SK-N-SH (cell line): Measurements from ENCODE around the gene PROX2. TPM values are rescaled to one million over a fixed set of nuclear protein-coding genes. Genes with fewer than 3 reads are reported as not detected.

ENCODE experiments used
- CTCF ChIA-PET: fragments of 300-600, 350-600 bp; formaldehyde crosslinking; extraction: SDS; loops from one replicate; lab custom pipeline; 2021; lab: Yijun Ruan, JAX
- POLR2A ChIA-PET: fragments of 350-600 bp; sonication (Branson Sonifier 250); formaldehyde crosslinking; extraction: SDS; loops from one replicate; lab custom pipeline; 2020; ENCODE audit warnings: antibody characterized with exemption, inconsistent platforms; lab: Yijun Ruan, JAX
- DNase-seq: peaks from one replicate; pipeline ENCODE4 v3.0.0; 2012
- H2AFZ ChIP-seq: fragments of 200-600 bp; sonication (generic); 2 replicates; pipeline ENCODE4 v1.8.1; 2016; ENCODE audit warnings: antibody characterized with exemption, mild to moderate bottlenecking, low read depth
- H3F3A ChIP-seq: fragments of 200-600 bp; sonication (generic); replicated peaks from 2 replicates; pipeline ENCODE3; 2016; ENCODE audit warnings: antibody characterized with exemption, mild to moderate bottlenecking; ENCODE audit not compliant: insufficient read depth
- H3K27ac ChIP-seq, 2 experiments: fragments of 200-500 bp in 1 of 2; fragments of 200-600 bp in 1 of 2; sonication (Bioruptor generic) in 1 of 2; sonication (generic), shearing (Covaris generic) in 1 of 2; 2 replicates each; pipeline versions ENCODE4 v1.5.1 to v1.6.1; 2014 to 2016; ENCODE audit warnings: low read depth in 2 of 2, inconsistent platforms in 1 of 2, low read length in 1 of 2, mild to moderate bottlenecking in 1 of 2, mixed read lengths in 1 of 2
- H3K27me3 ChIP-seq: fragments of 200-600 bp; sonication (generic), shearing (Covaris generic); 2 replicates; pipeline ENCODE4 v1.6.1; 2016; ENCODE audit warnings: mixed run types; ENCODE audit not compliant: insufficient read depth
- H3K36me3 ChIP-seq, 2 experiments: fragments of 200-500 bp in 1 of 2; fragments of 200-600 bp in 1 of 2; sonication (Bioruptor generic) in 1 of 2; sonication (generic) in 1 of 2; replicated peaks in 1 of 2; 2 replicates each; pipeline versions ENCODE3 to v1.5.1; 2014 to 2016; ENCODE audit warnings: low read length in 1 of 2, mild to moderate bottlenecking in 1 of 2; ENCODE audit not compliant: insufficient read depth in 2 of 2, control insufficient read depth in 1 of 2
- H3K4me1 ChIP-seq, 2 experiments: fragments of 200-500 bp in 1 of 2; fragments of 200-600 bp in 1 of 2; sonication (Bioruptor generic) in 1 of 2; sonication (generic), shearing (Covaris generic) in 1 of 2; 2 replicates each; pipeline versions ENCODE4 v1.5.1 to v1.6.1; 2014 to 2016; ENCODE audit warnings: low read depth in 1 of 2, low read length in 1 of 2, mixed run types in 1 of 2; ENCODE audit not compliant: insufficient read depth in 2 of 2, control insufficient read depth in 1 of 2
- H3K4me2 ChIP-seq: fragments of 200-600 bp; sonication (generic), shearing (Covaris generic); 2 replicates; pipeline ENCODE4 v1.6.1; 2017; ENCODE audit warnings: mixed run types
- H3K4me3 ChIP-seq, 2 experiments: fragments of 200-500 bp in 1 of 2; fragments of 200-600 bp in 1 of 2; sonication (Bioruptor generic) in 1 of 2; sonication (generic), shearing (Covaris generic) in 1 of 2; 2 replicates each; pipeline versions ENCODE4 v1.5.1 to v1.8.1; 2014 to 2016; ENCODE audit warnings: low read depth in 2 of 2, inconsistent platforms in 1 of 2, low read length in 1 of 2, mild to moderate bottlenecking in 1 of 2, mixed read lengths in 1 of 2, moderate library complexity in 1 of 2
- H3K79me2 ChIP-seq: fragments of 200-600 bp; sonication (generic); 2 replicates; pipeline ENCODE4 v1.8.1; 2017; ENCODE audit warnings: mild to moderate bottlenecking; ENCODE audit not compliant: insufficient read depth
- H3K9ac ChIP-seq: fragments of 200-600 bp; sonication (generic); 2 replicates; pipeline ENCODE4 v1.6.1; 2017; ENCODE audit warnings: mixed run types
- H3K9me2 ChIP-seq: fragments of 200-600 bp; sonication (generic); 2 replicates; pipeline ENCODE4 v1.6.1; 2017; ENCODE audit warnings: mixed run types
- H3K9me3 ChIP-seq: fragments of 200-600 bp; sonication (generic); 2 replicates; pipeline ENCODE4 v1.6.1; 2017; ENCODE audit warnings: mixed run types, mild to moderate bottlenecking, moderate library complexity
- H4K20me1 ChIP-seq: fragments of 200-600 bp; sonication (generic); 2 replicates; pipeline ENCODE4 v1.6.1; 2017; ENCODE audit warnings: mild to moderate bottlenecking, mixed run types; ENCODE audit not compliant: insufficient read depth
- CTCF ChIP-seq: fragments of 200-600 bp; sonication (generic); IDR thresholded peaks from 2 replicates; pipeline ENCODE4 v1.6.1; 2017; ENCODE audit warnings: antibody characterized with exemption, mild to moderate bottlenecking, moderate library complexity
- FOXJ3 ChIP-seq: sonication (generic); formaldehyde crosslinking; IDR thresholded peaks from 2 replicates; pipeline ENCODE4 v1.5.1; 2020; ENCODE audit warnings: mild to moderate bottlenecking, missing genetic modification reagents
- MAX ChIP-seq: IDR thresholded peaks from 2 replicates; pipeline ENCODE4 v1.4.0; 2012; ENCODE audit warnings: low read depth
- MXI1 ChIP-seq: IDR thresholded peaks from 2 replicates; pipeline ENCODE4 v1.6.1; 2012; ENCODE audit warnings: mild to moderate bottlenecking, low read depth, low read length, improper control_type of control experiment
- NRF1 ChIP-seq: IDR thresholded peaks from 2 replicates; pipeline ENCODE4 v1.6.1; 2012; ENCODE audit warnings: low read depth, mild to moderate bottlenecking, low read length
- POLR2AphosphoS5 ChIP-seq: IDR thresholded peaks from 2 replicates; pipeline ENCODE4 v1.6.1; 2012; ENCODE audit warnings: low read depth, low read length
- RAD21 ChIP-seq: IDR thresholded peaks from 2 replicates; pipeline ENCODE4 v1.6.1; 2012; ENCODE audit warnings: mild to moderate bottlenecking, low read length
- SIN3A ChIP-seq: IDR thresholded peaks from 2 replicates; pipeline ENCODE4 v1.6.1; 2012; ENCODE audit warnings: low read depth, mild to moderate bottlenecking, low read length, moderate library complexity, borderline replicate concordance
- SMC3 ChIP-seq: IDR thresholded peaks from 2 replicates; pipeline ENCODE4 v1.6.1; 2012; ENCODE audit warnings: low read depth, low read length, improper control_type of control experiment
- TEAD4 ChIP-seq: IDR thresholded peaks from 2 replicates; pipeline ENCODE4 v1.4.0; 2012; ENCODE audit warnings: mild to moderate bottlenecking, borderline replicate concordance; ENCODE audit not compliant: insufficient read depth
- USF1 ChIP-seq: IDR thresholded peaks from 2 replicates; pipeline ENCODE4 v1.4.0; 2012; ENCODE audit warnings: low read depth, borderline replicate concordance
- WGBS: methylation state at CpG from one replicate; pipeline ENCODE4 v1.1.6; 2017; ENCODE audit warnings: low lambda C conversion rate; 5-methylcytosine and 5-hydroxymethylcytosine counted together
- polyA plus RNA-seq, 3 experiments: library from polyadenylated mRNA; depleted of rRNA; stranded (reverse); fragments of >200 nt; gene quantifications; 2 replicates each; pipeline ENCODE4 v1.2.3, GENCODE V29; 2012
- TF ChIP-seq, protein P1 (sequence below): IDR thresholded peaks from 2 replicates; pipeline ENCODE4 v1.4.0; 2012; ENCODE audit warnings: low read depth, borderline replicate concordance

Gene PROX2
- polyA plus RNA-seq, 1 of the 3 experiments (the other 2 are of a cell fraction): not detected

DNA sequence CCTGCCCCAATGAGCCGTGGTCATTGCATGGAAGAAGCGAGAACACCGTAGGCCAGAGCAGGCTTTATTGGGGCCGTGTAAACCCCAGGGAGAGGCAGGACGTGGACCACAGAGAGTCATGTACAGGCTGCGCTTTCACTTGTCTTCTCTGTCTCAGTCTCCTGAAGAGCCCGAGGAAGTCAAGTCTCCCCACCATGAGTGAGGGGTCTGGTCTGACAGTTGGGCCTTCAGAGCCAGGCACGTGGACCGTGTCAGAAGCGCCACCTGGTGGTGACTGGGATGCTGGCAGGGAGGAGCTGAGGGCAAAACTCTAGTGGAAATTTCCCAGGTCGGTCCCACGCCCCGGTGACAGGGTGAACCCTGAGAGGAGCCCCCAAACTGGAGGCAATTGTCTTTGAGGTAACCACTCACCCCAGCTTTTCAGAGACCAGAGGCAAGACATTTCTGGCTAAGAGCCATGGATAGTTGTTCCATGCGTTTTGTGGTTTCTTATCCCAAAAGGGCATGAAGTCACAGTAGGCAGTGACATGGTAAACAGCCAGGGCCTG lies 29.7 kb upstream of the PROX2 start:
- no peak overlapping the region for H3K9ac ChIP-seq
- WGBS: 51% methylated on average over 14 of the region's 14 CpGs
- no peaks in the 10 kb centered on the region; a peak in 1 of 4 replicates for H3K4me1 ChIP-seq
- H3F3A ChIP-seq: peaks cover 31% of the 10 kb centered on the region
- no peaks in the 10 kb centered on the region for H3K79me2 ChIP-seq
- H3K36me3 ChIP-seq: peaks cover 15 to 38% of the 10 kb centered on the region in 2 experiments
- CTCF ChIA-PET: interaction anchor here (0.5 to 26.0 kb wide), 53 partner anchors 9 to 406 kb away, joined by 3 to 537 read pairs (median 5); partner anchors contain the start of genes ACYP1, DLST, EIF2B2 and PROX2
- no peaks in the 10 kb centered on the region for H4K20me1 ChIP-seq
- no peaks in the 10 kb centered on the region for H3K9me2 ChIP-seq
- peak overlapping the region in 1 of 2 experiments; percentile 39; a peak in 2 of 4 replicates for H3K27ac ChIP-seq
- POLR2A ChIA-PET: interaction anchor here (0.7 to 1.6 kb wide), 5 partner anchors 17 to 56 kb away, joined by 3 to 8 read pairs (median 4); partner anchors contain the start of gene RPS6KL1
- no peaks in the 10 kb centered on the region for H3K27me3 ChIP-seq
- DNase-seq: peak; percentile 86
- H3K4me3 ChIP-seq: no peak overlapping the region; a peak in 1 of 4 replicates
- TF ChIP-seq, protein P1, sequence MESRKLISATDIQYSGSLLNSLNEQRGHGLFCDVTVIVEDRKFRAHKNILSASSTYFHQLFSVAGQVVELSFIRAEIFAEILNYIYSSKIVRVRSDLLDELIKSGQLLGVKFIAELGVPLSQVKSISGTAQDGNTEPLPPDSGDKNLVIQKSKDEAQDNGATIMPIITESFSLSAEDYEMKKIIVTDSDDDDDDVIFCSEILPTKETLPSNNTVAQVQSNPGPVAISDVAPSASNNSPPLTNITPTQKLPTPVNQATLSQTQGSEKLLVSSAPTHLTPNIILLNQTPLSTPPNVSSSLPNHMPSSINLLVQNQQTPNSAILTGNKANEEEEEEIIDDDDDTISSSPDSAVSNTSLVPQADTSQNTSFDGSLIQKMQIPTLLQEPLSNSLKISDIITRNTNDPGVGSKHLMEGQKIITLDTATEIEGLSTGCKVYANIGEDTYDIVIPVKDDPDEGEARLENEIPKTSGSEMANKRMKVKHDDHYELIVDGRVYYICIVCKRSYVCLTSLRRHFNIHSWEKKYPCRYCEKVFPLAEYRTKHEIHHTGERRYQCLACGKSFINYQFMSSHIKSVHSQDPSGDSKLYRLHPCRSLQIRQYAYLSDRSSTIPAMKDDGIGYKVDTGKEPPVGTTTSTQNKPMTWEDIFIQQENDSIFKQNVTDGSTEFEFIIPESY: no peak
- peak; percentile 98 for TF ChIP-seq MXI1
- no peak for TF ChIP-seq TEAD4
- TF ChIP-seq USF1: peak; percentile 40; the same call in 1 of the 2 replicates
- no peak for TF ChIP-seq FOXJ3 (CRISPR knock-in tag)
- TF ChIP-seq CTCF: peak; percentile 97
- TF ChIP-seq MAX: peak; percentile 95
- no peak for TF ChIP-seq NRF1
- TF ChIP-seq SMC3: peak; percentile 88
- peak; percentile 89 for TF ChIP-seq SIN3A
- peak; percentile 73 for TF ChIP-seq RAD21
- TF ChIP-seq POLR2AphosphoS5: peak; percentile 56; the same call in 1 of the 2 replicates
- H2AFZ ChIP-seq: no peak overlapping the region
- no peak overlapping the region for H3K4me2 ChIP-seq
- no peaks in the 10 kb centered on the region for H3K9me3 ChIP-seq
